Neural progenitor cell (in vitro differentiated cells): ENCODE results near the gene MSI2. TPM values are rescaled to one million over a fixed set of nuclear protein-coding genes. Genes with fewer than 3 reads are reported as not detected.

ENCODE experiments used
- DNase-seq: peaks from one replicate; pipeline ENCODE4 v3.0.0-alpha.2; 2016; ENCODE audit warnings: low spot score
- H2AFZ ChIP-seq: fragments of 200-600 bp; sonication (generic); replicated peaks from 2 replicates; pipeline ENCODE4 v1.6.1; 2016; ENCODE audit warnings: antibody characterized with exemption
- H3F3A ChIP-seq: fragments of 200-600 bp; sonication (generic); 2 replicates; pipeline ENCODE4 v1.6.1; 2016; ENCODE audit warnings: antibody characterized with exemption, low read depth
- H3K27ac ChIP-seq: fragments of 200-600 bp; sonication (generic); 2 replicates; pipeline ENCODE4 v1.5.1; 2016; ENCODE audit warnings: mild to moderate bottlenecking
- H3K27me3 ChIP-seq: fragments of 200-600 bp; sonication (generic); 2 replicates; pipeline ENCODE4 v1.6.1; 2016; ENCODE audit warnings: mild to moderate bottlenecking, moderate library complexity
- H3K36me3 ChIP-seq: fragments of 200-600 bp; sonication (generic); 2 replicates; pipeline ENCODE4 v1.5.1; 2016
- H3K4me1 ChIP-seq: fragments of 200-600 bp; sonication (generic); 2 replicates; pipeline ENCODE4 v1.6.1; 2016; ENCODE audit warnings: mixed run types
- H3K4me2 ChIP-seq: fragments of 200-600 bp; sonication (generic); 2 replicates; pipeline ENCODE4 v1.6.1; 2016
- H3K4me3 ChIP-seq: fragments of 200-600 bp; sonication (generic); 2 replicates; pipeline ENCODE4 v1.5.1; 2016
- H3K79me2 ChIP-seq: fragments of 200-600 bp; sonication (generic); 2 replicates; pipeline ENCODE4 v1.6.1; 2016; ENCODE audit warnings: low read depth
- H3K9ac ChIP-seq: fragments of 200-600 bp; sonication (generic); 2 replicates; pipeline ENCODE4 v1.6.1; 2016
- H3K9me3 ChIP-seq: fragments of 200-600 bp; sonication (generic); 2 replicates; pipeline ENCODE4 v1.5.1; 2016; ENCODE audit warnings: low read depth
- H4K20me1 ChIP-seq: fragments of 200-600 bp; sonication (generic); 2 replicates; pipeline ENCODE4 v1.6.1; 2016; ENCODE audit warnings: low read depth
- H3K27ac Mint-ChIP-seq: 3 replicates; pipeline ENCODE4 v1.8.0; 2021; ENCODE audit warnings: mixed read lengths
- H3K27me3 Mint-ChIP-seq: 2 replicates; pipeline ENCODE4 v1.8.0; 2022; ENCODE audit warnings: low read depth, mild to moderate bottlenecking, inconsistent platforms, moderate library complexity, mixed read lengths; ENCODE audit not compliant: insufficient read depth
- H3K36me3 Mint-ChIP-seq: 3 replicates; pipeline ENCODE4 v1.8.0; 2021; ENCODE audit warnings: mixed read lengths
- H3K4me1 Mint-ChIP-seq: 3 replicates; pipeline ENCODE4 v1.8.0; 2021; ENCODE audit warnings: mixed read lengths
- H3K4me3 Mint-ChIP-seq: 3 replicates; pipeline ENCODE4 v1.8.0; 2021; ENCODE audit warnings: mild to moderate bottlenecking, moderate library complexity, mixed read lengths
- H3K9me3 Mint-ChIP-seq: 3 replicates; pipeline ENCODE4 v1.8.0; 2020; ENCODE audit warnings: mixed read lengths
- CTCF ChIP-seq: fragments of 200-600 bp; sonication (generic); IDR thresholded peaks from 2 replicates; pipeline ENCODE4 v1.5.1; 2017; ENCODE audit warnings: antibody characterized with exemption, mild to moderate bottlenecking
- EZH2 ChIP-seq: fragments of 200-600 bp; sonication (generic); IDR thresholded peaks from 2 replicates; pipeline ENCODE4 v1.6.1; 2017; ENCODE audit warnings: antibody characterized with exemption, mild to moderate bottlenecking, moderate library complexity
- EZH2phosphoT487 ChIP-seq: fragments of 200-600 bp; sonication (generic); IDR thresholded peaks from 2 replicates; pipeline ENCODE4 v1.6.1; 2017; ENCODE audit warnings: antibody characterized with exemption
- total RNA-seq: library from RNA; depleted of rRNA; stranded (reverse); fragments of >200 nt; gene quantifications from 2 replicates; pipeline ENCODE4 v1.2.3, GENCODE V29; 2015; ENCODE audit warnings: low replicate concordance

Gene MSI2
- total RNA-seq, 1 donor from 2014 or later: 96.9 TPM

GRCh38 chr17:57604771-57605674 lies 348.7 kb downstream of the MSI2 start:
- peaks cover 14% of the 10 kb centered on the region for H3F3A ChIP-seq
- Mint-ChIP-seq H3K4me3 (no peak overlapping the region), H3K4me1 (peaks cover 69% of the 10 kb centered on the region), H3K27ac (peak overlapping the region; percentile 93), H3K9me3 (no peaks in the 10 kb centered on the region), H3K27me3 (peaks cover 5% of the 10 kb centered on the region), H3K36me3 (peaks cover 33% of the 10 kb centered on the region)
- peaks cover 44% of the 10 kb centered on the region for H3K4me1 ChIP-seq
- no peaks in the 10 kb centered on the region for H3K79me2 ChIP-seq
- no peaks in the 10 kb centered on the region for H3K9me3 ChIP-seq
- peak; percentile 38 for DNase-seq
- H3K27me3 ChIP-seq: no peaks in the 10 kb centered on the region
- peaks cover 65% of the 10 kb centered on the region for H4K20me1 ChIP-seq
- H2AFZ ChIP-seq: no peak overlapping the region
- TF ChIP-seq EZH2 (no peak), CTCF (no peak), EZH2phosphoT487 (no peak)
- peak overlapping the region; percentile 55 for H3K4me2 ChIP-seq
- H3K9ac ChIP-seq: no peak overlapping the region
- H3K36me3 ChIP-seq: no peaks in the 10 kb centered on the region
- no peak overlapping the region for H3K4me3 ChIP-seq
- no peak overlapping the region for H3K27ac ChIP-seq

- Mint-ChIP-seq H3K27me3 (peaks cover 4% of the 10 kb centered on the region), H3K36me3 (peaks cover 28% of the 10 kb centered on the region), H3K4me1 (peaks cover 63% of the 10 kb centered on the region), H3K4me3 (no peak overlapping the region), H3K27ac (peak overlapping the region; percentile 93), H3K9me3 (no peaks in the 10 kb centered on the region)
- H3K27me3 ChIP-seq: no peaks in the 10 kb centered on the region
- H3K27ac ChIP-seq: no peak overlapping the region
- peaks cover 44% of the 10 kb centered on the region for H3K4me1 ChIP-seq
- H3K9me3 ChIP-seq: no peaks in the 10 kb centered on the region
- no peak for TF ChIP-seq CTCF
- TF ChIP-seq EZH2phosphoT487: no peak
- no peak for TF ChIP-seq EZH2
- peaks cover 14% of the 10 kb centered on the region for H3F3A ChIP-seq
- H3K4me2 ChIP-seq: peak overlapping the region; percentile 55
- peaks cover 69% of the 10 kb centered on the region for H4K20me1 ChIP-seq
- no peak overlapping the region for H2AFZ ChIP-seq
- no peaks in the 10 kb centered on the region for H3K79me2 ChIP-seq
- no peak for DNase-seq
- H3K36me3 ChIP-seq: no peaks in the 10 kb centered on the region
- no peak overlapping the region for H3K9ac ChIP-seq
- H3K4me3 ChIP-seq: no peak overlapping the region
These were observed 349.4 kb downstream of the MSI2 start for GRCh38 chr17:57605675-57606105.

GRCh38 chr17:57606111-57606875 lies 350.0 kb downstream of the MSI2 start:
- Mint-ChIP-seq H3K27me3 (peaks cover 4% of the 10 kb centered on the region), H3K9me3 (no peaks in the 10 kb centered on the region), H3K4me1 (peaks cover 59% of the 10 kb centered on the region), H3K36me3 (peaks cover 24% of the 10 kb centered on the region), H3K27ac (peak overlapping the region; percentile 57), H3K4me3 (no peak overlapping the region)
- H4K20me1 ChIP-seq: peaks cover 69% of the 10 kb centered on the region
- H3K4me2 ChIP-seq: no peak overlapping the region
- H3K36me3 ChIP-seq: no peaks in the 10 kb centered on the region
- H3F3A ChIP-seq: peaks cover 14% of the 10 kb centered on the region
- no peak overlapping the region for H3K27ac ChIP-seq
- DNase-seq: no peak
- no peaks in the 10 kb centered on the region for H3K27me3 ChIP-seq
- no peaks in the 10 kb centered on the region for H3K9me3 ChIP-seq
- H3K79me2 ChIP-seq: no peaks in the 10 kb centered on the region
- no peak overlapping the region for H2AFZ ChIP-seq
- H3K4me1 ChIP-seq: peaks cover 44% of the 10 kb centered on the region
- TF ChIP-seq EZH2phosphoT487: no peak
- TF ChIP-seq EZH2: no peak
- no peak for TF ChIP-seq CTCF
- H3K9ac ChIP-seq: no peak overlapping the region
- no peak overlapping the region for H3K4me3 ChIP-seq
